ENCODE data around the gene HK1.

The HK1 gene

GRCh38 chr10:69352569-69353264 lies 74.4 kb downstream of the HK1 start:
- no peak for DNase-seq

- no peak for DNase-seq
Measured at GRCh38 chr10:69353977-69354635, 75.8 kb downstream of the HK1 start.

DNA sequence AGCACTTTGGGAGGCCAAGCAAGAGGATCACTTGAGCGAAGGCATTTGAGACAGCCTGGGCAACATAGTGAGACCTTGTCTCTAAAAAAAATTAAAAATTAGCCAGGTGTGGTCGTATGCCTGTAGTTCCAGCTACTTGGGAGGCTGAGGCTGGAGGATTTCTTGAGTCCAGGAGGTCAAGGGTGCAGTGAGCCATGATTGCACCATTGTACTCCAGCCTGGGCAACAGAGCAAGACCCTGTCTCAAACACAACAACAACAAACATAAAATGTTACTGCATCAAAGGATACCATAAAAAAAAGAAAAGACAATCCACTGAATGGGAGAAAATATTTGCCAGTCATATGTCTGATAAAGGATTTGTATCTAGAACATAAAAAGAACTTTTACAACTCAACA lies 77.9 kb downstream of the HK1 start:
- no peak for DNase-seq

- DNase-seq, result no peak
Measured at GRCh38 chr10:69358148-69358795, 80.0 kb downstream of the HK1 start.

DNA sequence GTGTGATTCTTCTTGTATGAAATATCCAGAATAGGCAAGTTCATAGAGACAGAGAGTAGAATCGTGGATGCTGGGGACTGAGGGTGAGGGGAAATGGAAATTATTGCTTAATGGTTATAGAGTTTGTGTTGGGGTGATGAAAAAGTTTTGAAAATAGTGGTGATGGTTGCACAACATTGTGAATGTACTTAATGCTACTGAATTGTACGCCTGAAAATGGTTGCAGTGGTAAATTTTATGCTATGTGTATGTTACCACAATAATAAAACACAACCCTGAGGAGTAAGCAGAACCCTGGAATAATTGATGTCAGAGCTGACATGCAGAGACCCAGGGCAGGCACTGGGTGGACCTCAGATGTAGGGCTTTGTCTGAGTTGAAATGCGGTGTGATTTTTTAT lies 80.9 kb downstream of the HK1 start:
- no peak for DNase-seq

GRCh38 chr10:69359594-69359993 lies 81.3 kb downstream of the HK1 start:
- DNase-seq, result no peak

DNA sequence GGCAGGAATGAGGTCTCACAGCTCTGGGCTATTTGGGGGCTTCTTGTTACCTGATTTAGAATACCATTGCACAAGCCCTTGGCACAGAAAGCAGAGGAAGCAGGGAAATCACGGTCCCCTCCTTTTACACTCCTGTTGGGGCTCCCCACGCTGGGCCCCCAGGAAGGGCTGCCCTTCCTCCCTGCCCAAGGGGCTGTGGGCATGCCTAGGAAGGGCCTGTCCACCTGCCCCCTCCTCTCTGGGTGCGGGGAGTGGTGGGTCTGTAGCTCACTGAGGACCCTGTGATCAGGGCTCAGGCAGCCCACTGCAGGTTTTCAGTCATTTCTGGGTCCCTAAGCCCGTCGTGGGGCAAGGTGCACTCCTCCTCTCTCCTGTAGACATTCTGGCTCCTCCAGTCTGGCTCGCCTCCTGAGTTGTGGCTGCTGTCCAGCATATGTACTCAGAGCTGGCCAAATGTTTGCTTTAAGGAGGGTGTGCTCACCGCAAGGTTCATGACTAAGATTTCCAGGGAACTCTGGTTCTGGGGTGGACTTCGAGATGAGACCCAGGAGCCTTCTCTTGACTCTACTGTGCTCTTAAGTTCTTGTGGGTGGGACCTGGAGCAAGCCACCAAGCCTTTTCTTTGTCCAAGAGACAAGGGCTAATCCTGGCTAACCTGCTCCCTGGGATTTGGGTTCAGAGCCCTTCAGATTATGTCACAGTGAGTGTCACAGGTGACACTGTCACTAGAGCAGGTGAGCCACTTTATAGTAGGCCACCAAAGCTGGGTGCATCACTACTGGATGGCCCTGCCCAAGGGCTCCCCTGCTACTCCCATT lies 82.4 kb downstream of the HK1 start:
- DNase-seq, result no peak

- peak; percentile 10 for DNase-seq
Measured at GRCh38 chr10:69361303-69361614, 83.0 kb downstream of the HK1 start.

DNA sequence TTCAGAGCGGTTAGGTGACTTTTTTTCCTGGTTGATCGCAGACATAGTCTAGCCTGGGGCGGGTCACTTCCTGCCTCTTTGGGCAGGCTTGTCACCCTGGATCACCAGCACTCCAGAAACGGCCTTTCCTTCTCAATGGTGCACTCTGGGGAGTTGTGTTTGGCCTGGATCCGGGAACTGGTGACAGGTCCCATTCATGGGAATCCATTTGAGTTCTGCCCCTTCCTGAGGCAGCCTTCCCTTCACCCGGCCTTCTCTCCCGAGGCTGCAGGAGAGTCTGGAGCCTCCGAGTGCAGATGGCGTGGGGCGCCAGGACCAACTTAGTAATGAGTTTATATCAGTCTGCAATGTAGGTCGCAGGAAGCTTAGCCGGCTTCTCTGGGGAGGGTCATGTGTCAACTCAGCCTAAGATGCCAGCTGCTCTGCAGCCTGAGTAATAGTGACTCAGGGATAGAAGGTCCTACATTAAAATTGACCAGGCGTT lies 84.2 kb downstream of the HK1 start:
- no peak for DNase-seq

GRCh38 chr10:69363666-69364065 lies 85.4 kb downstream of the HK1 start:
- DNase-seq, result no peak

DNA sequence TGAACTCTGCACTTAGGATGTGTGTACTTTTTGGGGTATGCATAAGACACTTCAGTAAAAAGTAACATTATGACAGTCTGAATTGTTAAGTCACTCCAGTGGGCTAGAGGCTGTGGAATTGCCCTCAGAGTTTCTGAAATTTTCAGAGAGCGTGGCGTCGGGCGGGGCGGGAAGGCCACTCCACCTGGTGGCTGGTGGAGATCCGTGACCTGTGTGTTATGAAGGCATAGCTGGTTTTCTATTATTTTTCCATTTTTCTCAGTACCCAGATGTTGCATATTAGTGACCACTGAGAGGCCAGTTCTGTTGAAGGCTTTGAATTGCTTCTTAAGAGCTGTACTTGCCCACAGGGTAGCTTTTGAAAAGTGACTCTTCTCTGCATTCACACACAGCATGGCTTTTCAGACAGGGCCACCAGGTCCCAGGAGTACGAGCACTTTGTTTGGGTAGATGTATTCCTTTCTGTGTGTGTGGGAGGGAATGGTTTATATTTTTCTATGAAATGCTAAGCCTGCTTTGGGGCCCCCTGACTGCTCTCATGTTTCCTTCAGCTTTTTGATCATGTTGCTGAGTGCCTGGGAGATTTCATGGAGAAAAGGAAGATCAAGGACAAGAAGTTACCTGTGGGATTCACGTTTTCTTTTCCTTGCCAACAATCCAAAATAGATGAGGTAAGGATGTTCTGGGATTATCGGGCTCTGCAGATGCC lies 86.1 kb downstream of the HK1 start:
- no peak for DNase-seq

GRCh38 chr10:69366738-69367137 lies 88.4 kb downstream of the HK1 start:
- no peak for DNase-seq

DNA sequence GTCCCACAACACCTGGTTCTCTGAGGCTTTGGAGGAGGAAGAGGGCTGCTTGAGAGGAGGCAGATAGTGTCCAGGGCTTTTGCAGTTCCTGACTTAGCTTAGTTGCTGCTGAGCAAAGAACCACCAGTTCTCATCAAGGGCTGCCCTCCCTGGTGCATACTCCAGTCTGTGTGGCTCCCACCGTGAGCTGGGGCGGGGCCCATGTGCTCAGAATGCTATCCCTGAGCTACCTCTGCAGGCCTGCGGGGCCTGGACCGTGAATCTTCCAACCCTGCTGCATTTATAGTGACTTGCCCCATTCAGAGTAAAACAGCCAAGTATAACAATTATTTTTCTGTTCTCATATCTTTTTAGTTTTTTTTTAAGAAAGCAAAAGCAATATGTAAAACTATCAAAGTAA lies 89.2 kb downstream of the HK1 start:
- DNase-seq, result no peak

GRCh38 chr10:69372126-69372980 lies 94.1 kb downstream of the HK1 start:
- DNase-seq, result no peak

DNA sequence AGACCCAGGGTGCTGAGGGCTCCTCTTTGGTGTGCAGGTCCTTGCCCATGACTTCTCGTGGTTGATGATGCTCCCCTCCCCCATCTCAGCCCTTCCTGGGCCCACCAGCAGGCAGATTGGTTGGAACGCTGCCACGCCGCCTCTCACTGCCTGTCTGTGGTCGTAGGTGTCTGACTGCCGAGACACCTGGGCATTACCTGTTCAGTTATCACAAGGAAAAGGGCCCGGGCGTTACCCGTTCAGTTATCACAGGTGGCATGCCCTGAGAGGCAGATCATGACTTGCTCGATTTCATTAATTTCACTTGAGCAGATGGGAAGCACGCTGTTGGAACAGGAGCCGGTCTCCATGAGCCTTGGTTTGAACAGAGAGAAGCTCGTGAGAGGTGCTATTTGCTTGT lies 95.9 kb downstream of the HK1 start:
- DNase-seq, result no peak

GRCh38 chr10:69374931-69375306 lies 96.6 kb downstream of the HK1 start:
- no peak for DNase-seq

DNA sequence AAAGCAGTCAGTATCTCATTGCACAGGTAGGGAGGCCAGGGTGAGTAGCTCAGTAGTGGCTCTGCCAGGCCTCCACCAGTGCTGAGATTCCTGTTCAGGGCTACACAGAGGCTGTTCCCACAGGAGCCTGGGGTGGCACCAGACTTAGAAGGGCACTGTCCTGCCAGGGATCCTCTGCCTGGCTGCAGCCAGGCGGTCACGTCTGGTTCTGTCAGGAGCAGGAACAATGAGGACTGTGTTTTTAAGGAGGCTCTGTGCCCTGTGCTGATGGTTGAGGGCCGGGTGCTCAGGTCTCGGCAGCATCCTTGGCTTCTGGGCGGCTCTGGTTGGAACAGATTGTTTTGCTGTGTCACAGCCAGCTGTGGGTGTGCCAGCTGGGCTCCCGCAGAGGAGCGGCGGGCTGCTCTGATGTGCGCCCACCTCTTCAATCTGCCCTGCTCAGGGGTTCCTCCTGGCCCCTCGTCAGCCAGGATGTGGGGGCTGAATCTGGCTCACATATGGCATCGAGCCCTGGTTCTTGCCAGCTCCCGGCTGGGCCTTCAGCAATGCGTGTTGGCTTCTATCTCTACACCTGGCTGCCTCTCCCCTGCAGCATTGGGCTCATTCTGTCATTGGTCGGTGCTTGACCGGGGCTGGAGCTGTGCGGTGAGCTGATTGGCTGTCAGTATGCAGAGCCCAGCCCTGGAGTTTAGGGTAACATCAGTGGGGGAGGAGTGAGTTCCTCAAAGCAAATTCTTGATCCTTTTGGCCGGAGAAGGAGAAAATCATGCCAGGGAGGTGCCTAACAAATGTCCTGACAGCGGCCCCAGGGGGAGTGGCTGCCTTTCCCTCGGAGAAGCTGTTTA lies 97.2 kb downstream of the HK1 start:
- no peak for DNase-seq

DNA sequence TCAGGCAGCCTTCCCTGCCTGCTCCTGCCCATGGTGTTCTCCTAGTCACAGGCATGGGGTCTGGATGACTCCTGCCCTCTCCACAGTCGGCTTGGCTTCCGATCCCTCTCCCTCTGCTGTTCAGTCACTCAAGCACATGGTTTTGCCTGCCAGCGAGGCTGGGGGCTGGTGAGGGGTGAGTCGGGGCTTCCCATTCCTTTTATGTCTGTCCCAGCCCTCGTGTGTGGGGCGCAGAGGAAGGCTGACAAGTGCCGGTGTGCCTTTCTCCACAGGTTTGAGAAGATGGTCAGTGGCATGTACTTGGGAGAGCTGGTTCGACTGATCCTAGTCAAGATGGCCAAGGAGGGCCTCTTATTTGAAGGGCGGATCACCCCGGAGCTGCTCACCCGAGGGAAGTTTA lies 98.4 kb downstream of the HK1 start:
- no peak for DNase-seq

GRCh38 chr10:69377191-69377590 lies 98.9 kb downstream of the HK1 start:
- DNase-seq, result no peak

GRCh38 chr10:69377933-69378332 lies 99.6 kb downstream of the HK1 start:
- DNase-seq, result no peak

DNA sequence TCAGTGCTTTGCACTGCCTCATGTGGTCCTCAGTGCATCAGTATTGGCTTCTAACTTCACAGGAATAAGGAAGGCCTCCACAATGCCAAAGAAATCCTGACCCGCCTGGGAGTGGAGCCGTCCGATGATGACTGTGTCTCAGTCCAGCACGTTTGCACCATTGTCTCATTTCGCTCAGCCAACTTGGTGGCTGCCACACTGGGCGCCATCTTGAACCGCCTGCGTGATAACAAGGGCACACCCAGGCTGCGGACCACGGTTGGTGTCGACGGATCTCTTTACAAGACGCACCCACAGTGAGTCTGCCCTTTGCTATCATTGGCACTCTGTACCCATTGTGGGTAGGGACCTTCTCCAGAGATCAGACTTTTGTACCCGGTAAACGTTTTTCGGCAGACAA lies 101.5 kb downstream of the HK1 start:
- no peak for DNase-seq

Measured in NCI-H774 (cell line).